Right ventricle myocardium superior (tissue), 1 donor: ENCODE data around the gene LYPLA2. TPM values are rescaled to one million over a fixed set of nuclear protein-coding genes. Genes with fewer than 3 reads are reported as not detected.
"Not testable (repeated sequence)": the region's sequence is repeated elsewhere in the genome, so short reads cannot be mapped to it uniquely, and the experiment has no call there.

Experiments
- ATAC-seq: fragments of 200-7000 bp; cut with Tn5 transposase; one replicate; pipeline ENCODE4 v1.9.1; 2020; ENCODE audit warnings: mild to moderate bottlenecking; ENCODE audit not compliant: poor library complexity
- DNase-seq: peaks from one replicate; pipeline ENCODE4 v3.0.0-alpha.2; 2020
- intact Hi-C: fragments of 100-400 bp; cut with DNase I; formaldehyde crosslinking; loops from one replicate; pipeline ENCODE4 v1.11.2; 2022
- total RNA-seq: library from RNA; stranded (reverse); fragmentation: NEBNext Ultra II Directional; extraction: Animal tissue kit (Norgen Biotek cat#: 25700); gene quantifications from one replicate; pipeline ENCODE4 v1.2.1, GENCODE V29; 2021
- donor health status: DM: no; HTN: yes; CAD: no; lungs with severe emphysema.

LYPLA2 gene
- total RNA-seq, 1 donor from 2014 or later, result 26.8 TPM

DNA sequence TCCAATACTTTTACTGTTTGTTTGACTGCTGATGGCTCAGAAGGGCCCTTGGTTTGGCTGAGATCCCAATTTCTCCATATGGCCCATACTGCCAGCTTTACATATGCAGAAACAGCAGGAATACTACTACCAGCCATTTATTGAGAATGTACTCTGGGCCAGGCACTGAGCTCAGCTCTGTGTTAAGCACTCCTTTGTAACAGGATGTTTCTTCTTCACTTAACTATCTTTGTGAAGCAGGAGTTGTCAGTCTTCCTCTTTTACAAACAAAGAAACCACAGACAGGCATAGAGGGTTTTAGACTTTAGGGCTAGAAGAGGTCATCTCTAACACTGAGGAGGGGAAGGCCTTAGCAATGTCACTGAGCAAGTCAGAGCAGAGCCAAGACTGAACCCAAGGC is 26.0 kb downstream of the LYPLA2 start:
- DNase-seq (no peak), ATAC-seq (no peak)
- intact Hi-C loops, result no loop called here

DNA sequence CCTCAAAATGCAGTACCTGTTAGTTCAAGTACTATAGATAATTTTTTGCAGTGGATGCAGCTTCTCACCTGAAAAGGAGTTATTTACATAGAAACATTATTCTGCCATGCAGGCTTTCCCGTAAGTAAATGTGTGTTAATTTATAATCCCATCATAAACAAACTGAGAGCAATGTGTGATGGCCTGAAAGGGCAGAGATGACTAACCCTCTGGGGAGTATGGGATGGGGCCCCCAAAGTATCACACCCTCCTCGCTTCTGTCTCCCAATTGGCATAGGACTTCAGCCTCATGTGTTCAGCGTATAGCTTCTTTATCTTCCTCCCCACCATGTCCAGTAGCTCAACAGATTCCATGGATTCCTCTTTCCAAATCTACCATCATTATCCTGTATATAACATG is 26.7 kb downstream of the LYPLA2 start:
- intact Hi-C loops, result no loop called here
- no peak for DNase-seq

DNA sequence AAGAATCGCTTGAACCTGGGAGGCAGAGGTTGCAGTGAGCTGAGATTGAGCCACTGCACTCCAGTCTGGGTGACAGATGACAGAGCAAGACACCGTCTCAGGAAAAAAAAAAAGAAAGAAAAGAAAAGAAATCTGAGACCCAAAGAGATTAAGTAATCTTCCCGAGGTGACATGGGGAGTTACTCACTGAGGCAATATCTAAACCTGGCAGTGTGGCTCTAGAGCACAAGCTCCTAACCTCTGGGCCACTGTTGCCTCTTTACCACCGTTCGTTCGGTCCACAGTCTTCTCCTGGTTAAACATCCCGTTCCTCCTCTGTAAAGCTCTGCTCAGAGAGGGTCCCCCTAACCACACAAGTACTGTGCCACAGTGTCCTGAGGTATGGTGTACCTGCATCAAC is 32.8 kb downstream of the LYPLA2 start:
- no peak for DNase-seq
- intact Hi-C loops, result no loop called here
- no peak for ATAC-seq

More for the DNA sequence above, 26.7 kb downstream of the LYPLA2 start:
- ATAC-seq, result no peak

DNA sequence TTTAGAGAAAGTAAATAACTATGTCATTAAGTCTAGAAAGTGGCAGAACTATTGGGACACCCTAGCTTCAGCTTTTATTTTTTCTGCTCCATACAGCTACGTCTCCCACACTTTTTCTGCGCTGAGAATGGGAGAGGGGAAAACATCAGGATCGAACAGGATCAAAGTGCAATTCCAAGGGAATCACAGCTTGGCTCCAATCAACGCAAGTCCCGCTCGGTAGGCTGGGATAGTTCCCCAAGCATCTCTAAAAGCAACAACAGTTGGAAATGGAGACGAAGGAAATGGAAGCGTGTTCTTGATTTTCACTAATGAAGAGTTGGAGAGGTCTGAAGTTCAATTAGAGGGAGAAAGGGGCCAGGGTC is 33.7 kb downstream of the LYPLA2 start:
- peak; percentile 5 for ATAC-seq
- DNase-seq, result no peak
- intact Hi-C loops, result no loop called here

DNA sequence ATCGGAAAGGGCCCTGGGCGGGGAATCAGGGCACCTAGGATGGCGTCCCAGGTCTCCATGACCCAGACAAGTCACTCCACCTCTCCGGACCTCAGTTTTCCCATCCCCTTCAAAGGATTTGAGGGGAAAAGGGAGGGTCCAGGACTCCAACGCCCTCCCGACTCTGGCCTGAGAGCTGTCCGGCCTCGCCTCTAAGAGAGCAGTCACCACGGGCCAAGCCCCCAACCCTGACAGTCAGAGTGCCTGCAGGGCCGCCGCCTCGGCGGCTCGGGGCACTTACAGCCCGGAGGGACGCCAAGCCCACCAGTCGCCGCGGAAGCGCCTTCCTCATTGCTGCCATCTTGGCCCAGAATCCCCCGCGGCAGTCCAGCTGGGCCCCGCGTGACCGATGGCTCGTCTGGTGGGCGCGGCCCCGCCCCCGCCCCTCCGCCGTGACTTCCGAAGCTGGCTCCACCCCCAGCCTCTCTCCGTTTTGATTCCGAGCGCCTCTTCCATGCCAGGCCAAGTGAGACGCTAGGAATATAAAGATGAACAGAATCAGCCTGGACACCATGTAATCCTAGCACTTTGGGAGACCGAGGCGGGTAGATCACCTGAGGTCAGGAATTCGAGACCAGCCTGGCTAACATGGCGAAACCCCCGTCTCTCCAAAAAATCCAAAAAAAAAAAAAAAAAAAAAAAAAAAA is 34.3 kb downstream of the LYPLA2 start, which contains the start of gene HMGCL:
HMGCL (minus strand) TSS at position 354 of the 686 bp plus-strand sequence; CDS start at position 340, 14 bp downstream.
- ATAC-seq (peak; percentile 100), DNase-seq (peak; percentile 94)
- intact Hi-C loops, result no loop called here

DNA sequence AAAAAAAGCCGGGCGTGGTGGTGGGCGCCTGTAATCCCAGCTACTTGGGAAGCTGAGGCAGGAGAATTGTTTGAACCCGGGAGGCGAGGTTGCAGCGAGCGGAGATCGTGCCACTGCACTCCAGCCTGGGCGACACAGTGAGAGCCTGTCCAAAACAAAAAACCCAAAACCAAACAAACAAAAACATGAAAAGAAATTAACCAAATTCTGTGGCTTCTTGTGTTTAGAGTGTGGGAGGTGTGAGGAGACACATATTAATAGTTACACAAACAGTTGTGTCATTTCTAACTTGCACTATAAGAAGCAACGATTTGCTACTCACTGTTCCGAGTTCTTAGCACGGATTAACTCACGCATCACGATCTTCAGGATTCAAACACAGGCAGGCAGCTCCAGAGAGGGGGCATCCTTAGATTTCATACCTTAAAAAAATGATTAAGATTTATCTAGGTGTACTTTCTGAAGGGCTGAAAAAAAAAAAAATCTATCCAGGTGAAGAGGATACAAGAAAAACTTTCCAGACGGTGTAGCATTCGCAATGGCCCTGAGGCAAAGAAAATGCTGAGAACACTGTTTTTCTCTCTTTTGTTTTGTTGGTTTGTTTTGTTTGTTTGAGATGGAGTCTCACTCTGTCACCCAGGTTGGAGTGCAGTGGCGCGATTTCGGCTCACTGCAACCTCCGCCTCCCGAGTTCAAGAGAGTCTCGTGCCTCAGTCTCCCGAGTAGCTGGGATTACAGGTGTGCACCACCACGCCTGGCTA is 35.0 kb downstream of the LYPLA2 start:
- intact Hi-C loops, result no loop called here
- DNase-seq (no peak), ATAC-seq (no peak)

DNA sequence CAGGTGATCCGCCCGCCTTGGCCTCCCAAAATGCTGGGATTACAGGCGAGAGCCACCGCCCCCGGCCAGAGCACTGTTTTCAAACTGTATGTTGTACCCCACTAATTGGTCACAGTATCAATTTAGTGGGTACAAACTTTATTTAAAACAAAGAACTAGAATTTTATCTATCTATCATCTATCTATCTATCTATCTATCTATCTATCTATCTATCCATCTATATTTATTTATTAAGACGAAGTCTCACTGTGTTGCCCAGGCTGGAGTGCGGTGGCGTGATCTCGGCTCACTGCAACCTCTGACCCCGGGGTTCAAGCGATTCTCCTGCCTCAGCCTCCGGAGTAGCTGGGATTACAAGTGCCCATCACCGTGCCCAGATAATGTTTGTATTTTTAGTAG is 35.6 kb downstream of the LYPLA2 start:
- intact Hi-C loops, DNase-seq, ATAC-seq: not testable (repeated sequence)

DNA sequence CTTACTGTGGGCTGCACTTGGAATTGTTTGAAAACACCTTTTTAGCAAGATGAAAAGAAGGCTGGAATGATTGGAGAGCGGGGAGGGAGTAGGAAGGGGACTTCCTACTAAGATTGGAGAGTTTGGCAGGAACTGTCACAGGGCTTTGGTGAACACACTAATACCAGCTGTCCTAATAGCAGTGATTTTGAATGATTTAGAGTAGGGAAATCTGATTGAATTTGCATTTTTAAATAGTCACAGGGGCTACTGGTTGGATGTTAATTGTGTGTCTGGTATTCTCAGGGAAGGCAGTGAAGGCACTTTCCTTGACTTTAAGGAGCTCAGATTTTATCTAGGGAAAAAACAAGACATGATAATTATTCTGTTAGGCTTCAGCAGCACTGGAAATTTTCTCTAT is 36.8 kb downstream of the LYPLA2 start:
- intact Hi-C loops, result no loop called here
- ATAC-seq (no peak), DNase-seq (no peak)

DNA sequence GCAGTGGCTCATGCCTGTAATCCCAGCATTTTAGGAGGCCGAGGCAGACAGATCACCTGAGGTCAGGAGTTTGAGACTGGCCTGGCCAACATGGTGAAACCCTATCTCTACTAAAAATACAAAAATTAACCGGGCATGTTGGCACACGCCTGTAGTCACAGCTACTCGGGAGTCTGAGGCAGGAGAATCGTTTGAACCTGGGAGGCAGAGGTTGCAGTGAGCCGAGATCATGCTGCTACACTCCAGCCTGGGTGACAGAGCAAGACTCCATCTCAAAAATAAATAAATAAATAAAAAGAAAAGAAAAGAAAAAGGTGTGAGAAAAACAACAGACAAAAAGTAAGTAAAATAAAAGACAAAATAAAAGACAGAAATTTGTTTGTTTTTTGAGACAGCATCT is 43.2 kb downstream of the LYPLA2 start:
- DNase-seq, ATAC-seq, intact Hi-C loops: not testable (repeated sequence)

DNA sequence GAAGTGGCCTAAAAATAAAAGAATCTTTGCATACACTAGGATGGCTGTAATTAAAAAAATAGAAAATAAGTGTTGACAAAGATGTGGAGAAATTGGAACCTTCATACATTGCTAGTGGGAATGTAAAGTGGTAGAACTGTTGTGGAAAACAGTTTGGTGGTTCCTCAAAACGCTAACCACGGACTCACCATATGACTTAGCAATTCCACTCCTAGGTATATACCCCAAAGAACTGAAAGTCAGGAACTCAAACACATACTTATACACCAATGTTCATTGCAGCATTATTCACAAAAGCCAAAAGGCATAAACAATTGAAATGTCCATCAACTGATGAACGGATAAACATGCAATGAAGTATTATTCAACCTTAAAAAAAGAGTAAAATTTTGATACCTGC is 45.1 kb downstream of the LYPLA2 start:
- intact Hi-C loops, result no loop called here
- ATAC-seq (no peak), DNase-seq (no peak)

DNA sequence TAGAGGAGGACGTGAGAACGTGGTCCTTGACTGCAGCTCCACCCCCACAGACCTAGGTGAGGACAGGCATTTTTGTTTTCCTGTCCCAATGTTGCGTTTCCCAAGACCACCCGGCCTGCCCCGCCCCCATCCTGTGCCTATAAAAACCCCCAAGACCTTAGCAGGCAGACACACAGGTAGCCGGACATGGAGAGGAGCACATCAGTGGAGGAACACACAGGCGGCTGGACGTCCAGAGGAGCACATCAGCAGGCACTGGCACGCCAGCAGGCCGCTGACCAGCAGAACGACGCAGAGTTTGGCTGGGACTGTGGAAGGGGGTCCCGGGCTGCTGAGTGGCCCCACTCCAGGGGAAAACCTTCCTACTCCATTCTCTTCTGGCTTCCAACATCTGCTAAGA is 47.0 kb downstream of the LYPLA2 start:
- intact Hi-C loops, result no loop called here
- peak; percentile 42 for ATAC-seq
- DNase-seq, result peak; percentile 39

DNA sequence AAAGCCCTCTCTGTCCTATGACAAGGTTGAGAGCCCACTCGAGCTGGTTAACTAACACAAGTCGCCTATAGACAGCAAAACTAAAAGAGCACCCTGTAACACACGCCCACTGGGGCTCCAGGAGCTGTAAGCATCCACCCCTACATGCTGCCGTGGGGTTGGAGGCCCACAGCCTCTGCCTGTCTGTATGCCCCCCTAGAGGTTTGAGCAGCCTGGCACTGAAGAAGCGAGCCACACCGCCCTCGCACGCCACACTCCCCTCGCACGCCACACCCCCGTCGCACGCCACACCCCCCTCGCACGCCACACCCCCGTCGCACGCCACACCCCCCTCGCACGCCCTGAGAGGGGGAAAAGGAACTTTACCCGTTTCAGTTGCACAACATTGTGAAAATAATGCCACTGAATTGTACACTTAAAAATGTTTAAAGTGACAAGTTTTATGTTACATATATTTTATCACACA is 47.5 kb downstream of the LYPLA2 start:
- intact Hi-C loops, result no loop called here
- ATAC-seq (peak; percentile 99), DNase-seq (peak; percentile 77)

DNA sequence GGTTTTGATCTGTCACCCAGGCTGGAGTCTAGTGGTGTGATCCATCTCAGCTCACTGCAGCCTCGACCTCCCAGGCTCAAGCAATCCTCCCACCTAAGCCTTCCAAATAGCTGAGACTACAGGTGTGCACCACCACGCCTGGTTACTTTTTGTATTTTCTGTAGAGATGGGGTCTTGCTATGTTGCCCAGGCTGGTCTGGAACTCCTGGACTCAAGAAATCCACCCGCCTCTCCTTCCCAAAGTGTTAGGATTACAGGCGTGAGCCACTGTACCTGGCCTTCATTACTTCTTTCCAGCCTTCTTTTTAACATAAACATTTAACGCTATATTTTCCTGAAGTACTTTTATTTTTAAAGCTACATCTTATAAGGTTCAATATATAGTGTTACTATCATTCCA is 52.7 kb downstream of the LYPLA2 start:
- ATAC-seq, result no peak
- intact Hi-C loops, result no loop called here
- DNase-seq, result no peak

Other genes with a start within 250 kb of the LYPLA2 start
- 73.0 TPM for gene ID3, start 231.6 kb upstream of the LYPLA2 start, total RNA-seq
- gene RPL11, start 99.3 kb upstream of the LYPLA2 start, total RNA-seq, result 570 TPM
- gene ELOA, start 47.7 kb upstream of the LYPLA2 start, total RNA-seq, result 34.5 TPM
- gene PITHD1, start 12.7 kb upstream of the LYPLA2 start, total RNA-seq, result 43.8 TPM
- gene GALE, start 9.6 kb downstream of the LYPLA2 start, total RNA-seq, result 5.3 TPM
- gene HMGCL, start 34.3 kb downstream of the LYPLA2 start, total RNA-seq, result 34.3 TPM
- gene FUCA1, start 77.1 kb downstream of the LYPLA2 start, total RNA-seq, result 12.3 TPM
- not detected for gene CNR2, start 122.2 kb downstream of the LYPLA2 start, total RNA-seq
- gene PNRC2, start 168.7 kb downstream of the LYPLA2 start, total RNA-seq, result 74.2 TPM
- 51.9 TPM for gene SRSF10, start 189.2 kb downstream of the LYPLA2 start, total RNA-seq